Left ventricle myocardium inferior (tissue), 1 donor: ENCODE data around the gene HYI. TPM values are rescaled to one million over a fixed set of nuclear protein-coding genes. Genes with fewer than 3 reads are reported as not detected.
A peak's percentile ranks its signal among the peaks of the same experiment; 100 is the strongest.
"Not testable (repeated sequence)": the region's sequence is repeated elsewhere in the genome, so short reads cannot be mapped to it uniquely, and the experiment has no call there.

Experiments
- DNase-seq: peaks from one replicate; pipeline ENCODE4 v3.0.0-alpha.2; 2020
- H3K27ac ChIP-seq: fragments of 200-600 bp; replicated peaks from 2 replicates; pipeline ENCODE4 v1.8.0; 2021
- H3K27me3 ChIP-seq: fragments of 200-600 bp; 2 replicates; pipeline ENCODE4 v1.8.0; 2021; ENCODE audit warnings: low read depth
- H3K36me3 ChIP-seq: fragments of 200-600 bp; 2 replicates; pipeline ENCODE4 v1.8.0; 2021
- H3K4me1 ChIP-seq: fragments of 200-600 bp; 2 replicates; pipeline ENCODE4 v1.8.0; 2021
- H3K4me3 ChIP-seq: fragments of 200-600 bp; 2 replicates; pipeline ENCODE4 v1.8.0; 2021; ENCODE audit warnings: mild to moderate bottlenecking, moderate library complexity
- H3K9me3 ChIP-seq: fragments of 200-600 bp; replicated peaks from 2 replicates; pipeline ENCODE4 v1.8.0; 2021
- CTCF ChIP-seq: fragments of 200-600 bp; IDR thresholded peaks from 2 replicates; pipeline ENCODE4 v1.8.0; 2021; ENCODE audit warnings: antibody characterized with exemption, mild to moderate bottlenecking, borderline replicate concordance
- intact Hi-C: fragments of 100-400 bp; cut with micrococcal nuclease; formaldehyde crosslinking; loops from one replicate; pipeline ENCODE4 v1.11.0; 2022
- total RNA-seq: library from RNA; stranded (reverse); fragmentation: NEBNext Ultra II Directional; extraction: Animal tissue kit (Norgen Biotek cat#: 25700); gene quantifications from one replicate; pipeline ENCODE4 v1.2.1, GENCODE V29; 2021
- donor health status: DM: no; HTN: yes; CAD: no; lungs with severe emphysema.

The HYI gene
- total RNA-seq, 1 donor from 2014 or later, result 22.8 TPM

GRCh38 chr1:43463479-43463878 lies 9.7 kb upstream of the HYI start:
- intact Hi-C loops, result no loop called here
- no peak for TF ChIP-seq CTCF
- Histone ChIP-seq H3K4me3 (no peak overlapping the region), H3K36me3 (no peaks in the 10 kb centered on the region), H3K27me3 (no peaks in the 10 kb centered on the region), H3K4me1 (no peaks in the 10 kb centered on the region), H3K9me3 (no peaks in the 10 kb centered on the region), H3K27ac (no peak overlapping the region)
- no peak for DNase-seq

GRCh38 chr1:43460988-43461693 lies 7.4 kb upstream of the HYI start:
- intact Hi-C loops, result no loop called here
- no peak for DNase-seq

GRCh38 chr1:43458379-43458778 lies 4.6 kb upstream of the HYI start:
- H3K27ac ChIP-seq, intact Hi-C loops, DNase-seq, H3K9me3 ChIP-seq, H3K4me3 ChIP-seq, H3K27me3 ChIP-seq, H3K36me3 ChIP-seq: not testable (repeated sequence)
- H3K4me1 ChIP-seq, result peaks cover 19% of the 10 kb centered on the region

More at GRCh38 chr1:43460988-43461693, 7.4 kb upstream of the HYI start:
- no peak overlapping the region for H3K4me3 ChIP-seq
- H3K9me3 ChIP-seq, result no peaks in the 10 kb centered on the region
- no peaks in the 10 kb centered on the region for H3K4me1 ChIP-seq
- TF ChIP-seq CTCF, result no peak
- no peak overlapping the region for H3K27ac ChIP-seq
- H3K27me3 ChIP-seq, result no peaks in the 10 kb centered on the region
- no peaks in the 10 kb centered on the region for H3K36me3 ChIP-seq

- H3K4me3 ChIP-seq, result no peak overlapping the region
- peaks cover 28% of the 10 kb centered on the region for H3K4me1 ChIP-seq
- DNase-seq, result no peak
- no peaks in the 10 kb centered on the region for H3K27me3 ChIP-seq
- no peak for TF ChIP-seq CTCF
- H3K27ac ChIP-seq, result no peak overlapping the region
- intact Hi-C loops, result no loop called here
- peaks cover 12% of the 10 kb centered on the region for H3K36me3 ChIP-seq
- H3K9me3 ChIP-seq, result no peaks in the 10 kb centered on the region
Observed at GRCh38 chr1:43455213-43455889, 1.6 kb upstream of the HYI start.

GRCh38 chr1:43454270-43455011 lies 710 bp upstream of the HYI start:
- TF ChIP-seq CTCF, result peak; percentile 39

More at GRCh38 chr1:43454270-43455011, 710 bp upstream of the HYI start:
- Histone ChIP-seq H3K4me3 (peak overlapping the region; percentile 71), H3K27me3 (no peaks in the 10 kb centered on the region), H3K4me1 (peaks cover 28% of the 10 kb centered on the region), H3K27ac (peak overlapping the region; percentile 93), H3K9me3 (no peaks in the 10 kb centered on the region), H3K36me3 (peaks cover 21% of the 10 kb centered on the region)
- peak; percentile 67 for DNase-seq
- intact Hi-C loops, result no loop called here
